ENCODE results near the gene PLCD1. TPM values are rescaled to one million over a fixed set of nuclear protein-coding genes. Genes with fewer than 3 reads are reported as not detected.

Gene PLCD1
- total and polyA plus RNA-seq, 2 of the 13 experiments (the other 11 are each of a cell fraction or from before 2014, with no cell fraction given) = 10.1 to 12.4 TPM

- TF ChIP-seq ZNF891 (CRISPR knock-in tag; IDR thresholded peaks at IDR 0.05) (no peak), MTA1 (CRISPR knock-in tag; IDR thresholded peaks at IDR 0.05; ENCODE audit: borderline replicate concordance) (0 out of 2 replicates have a peak, but pooled peaks have one; percentile 49), YEATS4 (CRISPR knock-in tag; IDR thresholded peaks at IDR 0.05; ENCODE audit: borderline replicate concordance) (no peak), ZNF564 (CRISPR knock-in tag; IDR thresholded peaks at IDR 0.05) (no peak), EZH2 (conservative IDR thresholded peaks at IDR 0.05; ENCODE audit: low read depth, low read length) (no peak), IKZF5 (CRISPR knock-in tag; IDR thresholded peaks at IDR 0.05) (peak; percentile 39; the same call in 1 of the 2 replicates), LCORL (IDR thresholded peaks at IDR 0.05) (no peak), LCORL (CRISPR knock-in tag; IDR thresholded peaks at IDR 0.05) (peak; percentile 47; the same call in 1 of the 2 replicates), IRF2 (CRISPR knock-in tag; IDR thresholded peaks at IDR 0.05) (peak; percentile 37; the same call in 1 of the 2 replicates), REPIN1 (CRISPR knock-in tag; IDR thresholded peaks at IDR 0.05; ENCODE audit: borderline replicate concordance, low read depth) (no peak; the same call in 1 of the 2 replicates), NR2C2 (CRISPR knock-in tag; IDR thresholded peaks at IDR 0.05; ENCODE audit: borderline replicate concordance) (peak; percentile 19; the same call in 1 of the 2 replicates)
- TF ChIP-seq, protein P1, sequence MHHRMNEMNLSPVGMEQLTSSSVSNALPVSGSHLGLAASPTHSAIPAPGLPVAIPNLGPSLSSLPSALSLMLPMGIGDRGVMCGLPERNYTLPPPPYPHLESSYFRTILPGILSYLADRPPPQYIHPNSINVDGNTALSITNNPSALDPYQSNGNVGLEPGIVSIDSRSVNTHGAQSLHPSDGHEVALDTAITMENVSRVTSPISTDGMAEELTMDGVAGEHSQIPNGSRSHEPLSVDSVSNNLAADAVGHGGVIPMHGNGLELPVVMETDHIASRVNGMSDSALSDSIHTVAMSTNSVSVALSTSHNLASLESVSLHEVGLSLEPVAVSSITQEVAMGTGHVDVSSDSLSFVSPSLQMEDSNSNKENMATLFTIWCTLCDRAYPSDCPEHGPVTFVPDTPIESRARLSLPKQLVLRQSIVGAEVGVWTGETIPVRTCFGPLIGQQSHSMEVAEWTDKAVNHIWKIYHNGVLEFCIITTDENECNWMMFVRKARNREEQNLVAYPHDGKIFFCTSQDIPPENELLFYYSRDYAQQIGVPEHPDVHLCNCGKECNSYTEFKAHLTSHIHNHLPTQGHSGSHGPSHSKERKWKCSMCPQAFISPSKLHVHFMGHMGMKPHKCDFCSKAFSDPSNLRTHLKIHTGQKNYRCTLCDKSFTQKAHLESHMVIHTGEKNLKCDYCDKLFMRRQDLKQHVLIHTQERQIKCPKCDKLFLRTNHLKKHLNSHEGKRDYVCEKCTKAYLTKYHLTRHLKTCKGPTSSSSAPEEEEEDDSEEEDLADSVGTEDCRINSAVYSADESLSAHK (CRISPR knock-in tag; IDR thresholded peaks at IDR 0.05; ENCODE audit: borderline replicate concordance) = no peak
- TF ChIP-seq, protein P2, sequence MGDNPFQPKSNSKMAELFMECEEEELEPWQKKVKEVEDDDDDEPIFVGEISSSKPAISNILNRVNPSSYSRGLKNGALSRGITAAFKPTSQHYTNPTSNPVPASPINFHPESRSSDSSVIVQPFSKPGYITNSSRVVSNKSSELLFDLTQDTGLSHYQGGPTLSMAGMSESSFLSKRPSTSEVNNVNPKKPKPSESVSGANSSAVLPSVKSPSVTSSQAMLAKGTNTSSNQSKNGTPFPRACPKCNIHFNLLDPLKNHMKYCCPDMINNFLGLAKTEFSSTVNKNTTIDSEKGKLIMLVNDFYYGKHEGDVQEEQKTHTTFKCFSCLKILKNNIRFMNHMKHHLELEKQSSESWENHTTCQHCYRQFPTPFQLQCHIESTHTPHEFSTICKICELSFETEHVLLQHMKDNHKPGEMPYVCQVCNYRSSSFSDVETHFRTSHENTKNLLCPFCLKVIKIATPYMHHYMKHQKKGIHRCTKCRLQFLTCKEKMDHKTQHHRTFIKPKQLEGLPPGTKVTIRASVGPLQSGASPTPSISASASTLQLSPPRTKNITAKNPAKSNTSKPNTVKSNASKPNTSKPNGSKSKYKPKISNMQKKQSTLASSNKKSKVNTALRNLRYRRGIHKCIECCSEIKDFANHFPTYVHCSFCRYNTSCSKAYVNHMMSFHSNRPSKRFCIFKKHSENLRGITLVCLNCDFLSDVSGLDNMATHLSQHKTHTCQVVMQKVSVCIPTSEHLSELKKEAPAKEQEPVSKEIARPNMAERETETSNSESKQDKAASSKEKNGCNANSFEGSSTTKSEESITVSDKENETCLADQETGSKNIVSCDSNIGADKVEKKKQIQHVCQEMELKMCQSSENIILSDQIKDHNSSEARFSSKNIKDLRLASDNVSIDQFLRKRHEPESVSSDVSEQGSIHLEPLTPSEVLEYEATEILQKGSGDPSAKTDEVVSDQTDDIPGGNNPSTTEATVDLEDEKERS (CRISPR knock-in tag; IDR thresholded peaks at IDR 0.05) = 0 out of 2 replicates have a peak, but pooled peaks have one; percentile 36
- TF ChIP-seq, protein P3, sequence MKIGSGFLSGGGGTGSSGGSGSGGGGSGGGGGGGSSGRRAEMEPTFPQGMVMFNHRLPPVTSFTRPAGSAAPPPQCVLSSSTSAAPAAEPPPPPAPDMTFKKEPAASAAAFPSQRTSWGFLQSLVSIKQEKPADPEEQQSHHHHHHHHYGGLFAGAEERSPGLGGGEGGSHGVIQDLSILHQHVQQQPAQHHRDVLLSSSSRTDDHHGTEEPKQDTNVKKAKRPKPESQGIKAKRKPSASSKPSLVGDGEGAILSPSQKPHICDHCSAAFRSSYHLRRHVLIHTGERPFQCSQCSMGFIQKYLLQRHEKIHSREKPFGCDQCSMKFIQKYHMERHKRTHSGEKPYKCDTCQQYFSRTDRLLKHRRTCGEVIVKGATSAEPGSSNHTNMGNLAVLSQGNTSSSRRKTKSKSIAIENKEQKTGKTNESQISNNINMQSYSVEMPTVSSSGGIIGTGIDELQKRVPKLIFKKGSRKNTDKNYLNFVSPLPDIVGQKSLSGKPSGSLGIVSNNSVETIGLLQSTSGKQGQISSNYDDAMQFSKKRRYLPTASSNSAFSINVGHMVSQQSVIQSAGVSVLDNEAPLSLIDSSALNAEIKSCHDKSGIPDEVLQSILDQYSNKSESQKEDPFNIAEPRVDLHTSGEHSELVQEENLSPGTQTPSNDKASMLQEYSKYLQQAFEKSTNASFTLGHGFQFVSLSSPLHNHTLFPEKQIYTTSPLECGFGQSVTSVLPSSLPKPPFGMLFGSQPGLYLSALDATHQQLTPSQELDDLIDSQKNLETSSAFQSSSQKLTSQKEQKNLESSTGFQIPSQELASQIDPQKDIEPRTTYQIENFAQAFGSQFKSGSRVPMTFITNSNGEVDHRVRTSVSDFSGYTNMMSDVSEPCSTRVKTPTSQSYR (CRISPR knock-in tag; IDR thresholded peaks at IDR 0.05; ENCODE audit: borderline replicate concordance) = no peak
- TF ChIP-seq, protein P4, sequence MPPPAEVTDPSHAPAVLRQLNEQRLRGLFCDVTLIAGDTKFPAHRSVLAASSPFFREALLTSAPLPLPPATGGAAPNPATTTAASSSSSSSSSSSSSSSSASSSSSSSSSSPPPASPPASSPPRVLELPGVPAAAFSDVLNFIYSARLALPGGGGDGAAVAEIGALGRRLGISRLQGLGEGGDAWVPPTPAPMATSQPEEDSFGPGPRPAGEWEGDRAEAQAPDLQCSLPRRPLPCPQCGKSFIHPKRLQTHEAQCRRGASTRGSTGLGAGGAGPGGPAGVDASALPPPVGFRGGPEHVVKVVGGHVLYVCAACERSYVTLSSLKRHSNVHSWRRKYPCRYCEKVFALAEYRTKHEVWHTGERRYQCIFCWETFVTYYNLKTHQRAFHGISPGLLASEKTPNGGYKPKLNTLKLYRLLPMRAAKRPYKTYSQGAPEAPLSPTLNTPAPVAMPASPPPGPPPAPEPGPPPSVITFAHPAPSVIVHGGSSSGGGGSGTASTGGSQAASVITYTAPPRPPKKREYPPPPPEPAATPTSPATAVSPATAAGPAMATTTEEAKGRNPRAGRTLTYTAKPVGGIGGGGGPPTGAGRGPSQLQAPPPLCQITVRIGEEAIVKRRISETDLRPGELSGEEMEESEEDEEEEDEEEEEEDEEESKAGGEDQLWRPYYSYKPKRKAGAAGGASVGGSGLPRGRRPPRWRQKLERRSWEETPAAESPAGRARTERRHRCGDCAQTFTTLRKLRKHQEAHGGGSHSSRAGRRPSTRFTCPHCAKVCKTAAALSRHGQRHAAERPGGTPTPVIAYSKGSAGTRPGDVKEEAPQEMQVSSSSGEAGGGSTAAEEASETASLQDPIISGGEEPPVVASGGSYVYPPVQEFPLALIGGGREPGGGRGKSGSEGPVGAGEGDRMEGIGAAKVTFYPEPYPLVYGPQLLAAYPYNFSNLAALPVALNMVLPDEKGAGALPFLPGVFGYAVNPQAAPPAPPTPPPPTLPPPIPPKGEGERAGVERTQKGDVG (CRISPR knock-in tag; IDR thresholded peaks at IDR 0.05; ENCODE audit: borderline replicate concordance) = no peak; the same call in 1 of the 2 replicates
Measured at GRCh38 chr3:37967260-37967881, 62.1 kb downstream of the PLCD1 start (continued).

All from HepG2 (cell line).